GM11168 (cell line): Measurements from ENCODE around the gene CAMTA2.

ENCODE experiments used
- in situ Hi-C: fragments of 300-500 bp; cut with MboI; formaldehyde crosslinking; loops from one replicate; pipeline ENCODE4 v1.12.0; 2022; ENCODE audit warnings: low sequenced_read_pairs; ENCODE audit not compliant: unreplicated experiment

CAMTA2 gene

GRCh38 chr17:4971826-4972225 is 15.6 kb downstream of the CAMTA2 start:
- in situ Hi-C loops, result loop anchor here (10.0 kb wide), 1 partner anchor 93 kb away; no protein-coding TSS in a partner anchor

GRCh38 chr17:4970273-4970672 is 17.2 kb downstream of the CAMTA2 start:
- in situ Hi-C loops, result loop anchor here (10.0 kb wide), 1 partner anchor 95 kb away; no protein-coding TSS in a partner anchor

- in situ Hi-C loops, result loop anchor here (10.0 kb wide), 1 partner anchor 95 kb away; no protein-coding TSS in a partner anchor
Observed at GRCh38 chr17:4969551-4970173, 17.8 kb downstream of the CAMTA2 start.

DNA sequence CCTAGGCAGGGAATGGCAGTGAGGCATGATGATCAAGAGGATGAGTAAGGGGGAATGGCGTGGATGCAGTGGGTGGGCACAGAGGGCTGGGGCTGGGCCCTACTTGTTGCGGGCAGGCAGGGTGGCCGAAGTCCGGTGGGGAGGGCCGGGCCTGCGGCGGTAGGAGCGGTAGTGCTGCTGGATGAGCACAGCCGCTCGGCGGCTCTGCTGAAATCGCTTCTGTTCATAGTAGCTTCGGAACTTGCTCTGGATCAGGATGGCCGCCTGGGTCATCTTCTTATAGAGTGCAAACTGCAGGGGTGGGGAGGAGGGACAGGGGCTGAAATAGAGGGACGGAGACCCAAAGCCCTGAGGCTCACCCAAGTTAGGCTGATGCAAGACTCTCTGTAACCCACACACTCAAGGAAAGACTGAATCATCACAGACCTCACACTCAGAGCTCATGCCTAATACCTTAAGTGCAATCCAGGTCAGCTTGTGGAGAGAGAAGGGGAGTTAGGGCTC is 18.4 kb downstream of the CAMTA2 start:
- in situ Hi-C loops, result no loop called here

DNA sequence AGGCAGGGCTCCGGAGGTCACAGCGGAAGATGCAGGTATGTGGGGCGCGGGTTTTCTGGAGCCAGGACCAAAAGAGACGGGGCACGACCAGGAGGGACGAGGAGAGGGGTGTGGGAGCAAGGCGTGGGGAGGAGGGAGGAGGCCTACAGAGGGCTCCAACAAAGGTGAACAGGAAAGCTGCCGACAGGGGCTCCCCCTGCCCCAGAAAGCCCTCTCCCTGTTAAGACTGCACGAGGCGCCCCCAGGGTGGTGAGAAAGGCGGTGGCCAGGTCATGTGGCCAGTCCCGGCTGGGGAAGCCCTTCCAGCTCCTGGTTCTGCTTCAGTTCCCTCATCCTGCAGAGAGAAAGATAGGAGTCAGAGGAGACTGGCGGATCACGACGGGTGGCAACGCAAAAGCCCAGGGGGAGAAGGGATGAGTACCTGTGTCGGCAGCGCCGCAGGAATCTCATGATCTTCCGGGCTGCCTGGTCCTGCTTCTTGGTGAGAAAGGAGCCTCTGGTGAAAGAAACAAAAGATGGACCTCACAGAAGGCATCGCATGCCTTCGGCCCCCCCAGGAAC is 18.9 kb downstream of the CAMTA2 start:
- in situ Hi-C loops, result no loop called here

DNA sequence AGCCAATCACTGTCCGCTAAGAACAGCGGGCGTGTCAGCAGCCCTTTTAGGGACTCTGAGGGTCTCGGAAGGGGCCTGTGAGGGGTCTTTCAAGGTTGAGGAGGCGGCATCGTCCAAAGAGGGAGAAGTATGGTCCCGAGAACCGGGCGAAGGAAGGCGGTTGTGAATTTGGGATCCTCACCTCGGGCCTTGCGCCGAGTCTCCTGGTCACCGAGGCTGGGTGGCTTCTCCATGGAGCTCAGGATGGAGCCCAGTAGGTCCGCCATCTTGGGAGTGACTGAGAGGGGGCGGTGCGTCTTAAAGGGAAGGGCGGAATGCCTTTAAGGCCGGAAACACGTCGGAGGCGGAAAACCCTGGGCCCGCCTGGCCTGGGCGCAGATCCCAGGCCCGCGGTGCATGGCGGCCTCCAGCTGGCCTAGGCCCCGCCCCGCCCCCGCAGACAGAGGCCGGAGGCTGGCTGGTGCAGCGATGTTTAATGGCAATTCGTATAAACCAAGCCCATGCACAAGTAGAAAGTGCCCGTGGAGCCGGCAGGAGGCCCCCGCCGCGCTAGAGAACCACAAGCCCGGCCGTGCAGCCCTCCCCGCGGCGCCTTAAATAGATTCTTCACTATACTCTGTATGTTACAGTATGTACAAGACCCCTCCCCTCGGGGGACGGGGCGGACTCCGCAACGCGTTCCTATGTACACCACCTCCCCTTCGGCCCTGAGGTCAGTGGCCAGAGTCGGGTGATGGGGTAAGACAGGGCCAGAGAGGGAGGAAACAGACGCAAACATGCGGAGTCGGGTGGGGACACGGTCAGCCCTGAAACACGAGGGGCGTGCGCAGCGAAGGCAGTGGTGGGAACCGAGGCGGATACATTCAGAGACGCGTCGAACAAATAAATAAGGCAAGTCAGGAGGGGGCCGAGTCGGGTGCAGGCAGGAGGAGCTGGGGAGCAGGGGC is 19.7 kb downstream of the CAMTA2 start, which contains the start of gene SPAG7:
Gene SPAG7, minus strand, starts transcription at position 279 of the 947 bp plus-strand sequence. Its CDS starts 13 bp downstream, at position 266.
- in situ Hi-C loops, result no loop called here

DNA sequence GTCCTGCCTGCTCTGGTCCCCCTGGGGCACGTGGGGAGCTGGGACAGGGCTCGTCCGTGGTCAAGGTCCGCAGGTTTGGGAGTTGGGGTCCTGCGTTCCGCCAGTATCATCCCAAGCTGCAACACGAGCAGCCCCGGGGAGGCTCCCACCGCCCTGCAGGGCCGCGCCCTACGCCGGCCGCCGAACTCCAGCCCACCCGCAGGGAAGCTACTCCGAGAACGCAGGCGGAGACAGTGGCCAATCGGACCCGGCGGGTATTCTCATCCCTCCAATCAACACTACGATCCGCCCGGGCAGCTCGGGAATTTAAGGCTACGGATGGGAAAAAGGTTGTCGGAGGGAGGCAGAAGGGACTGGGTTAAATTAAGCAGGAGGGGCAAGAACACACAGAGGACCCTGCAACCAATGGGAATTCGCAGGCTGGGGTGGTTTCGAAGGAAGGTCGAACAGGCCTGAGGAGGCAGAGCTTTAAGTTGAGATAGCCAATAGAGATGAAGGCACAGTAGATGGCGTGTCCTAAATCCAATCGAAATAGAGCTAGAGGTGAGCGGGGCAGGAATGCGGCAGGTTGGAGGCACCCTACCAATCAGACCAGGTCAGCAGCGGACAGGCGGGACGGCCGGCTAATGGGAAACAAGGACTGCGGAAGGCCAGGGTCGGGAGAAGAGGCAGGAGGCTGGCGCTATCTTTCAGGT is 20.5 kb downstream of the CAMTA2 start:
- in situ Hi-C loops, result no loop called here

DNA sequence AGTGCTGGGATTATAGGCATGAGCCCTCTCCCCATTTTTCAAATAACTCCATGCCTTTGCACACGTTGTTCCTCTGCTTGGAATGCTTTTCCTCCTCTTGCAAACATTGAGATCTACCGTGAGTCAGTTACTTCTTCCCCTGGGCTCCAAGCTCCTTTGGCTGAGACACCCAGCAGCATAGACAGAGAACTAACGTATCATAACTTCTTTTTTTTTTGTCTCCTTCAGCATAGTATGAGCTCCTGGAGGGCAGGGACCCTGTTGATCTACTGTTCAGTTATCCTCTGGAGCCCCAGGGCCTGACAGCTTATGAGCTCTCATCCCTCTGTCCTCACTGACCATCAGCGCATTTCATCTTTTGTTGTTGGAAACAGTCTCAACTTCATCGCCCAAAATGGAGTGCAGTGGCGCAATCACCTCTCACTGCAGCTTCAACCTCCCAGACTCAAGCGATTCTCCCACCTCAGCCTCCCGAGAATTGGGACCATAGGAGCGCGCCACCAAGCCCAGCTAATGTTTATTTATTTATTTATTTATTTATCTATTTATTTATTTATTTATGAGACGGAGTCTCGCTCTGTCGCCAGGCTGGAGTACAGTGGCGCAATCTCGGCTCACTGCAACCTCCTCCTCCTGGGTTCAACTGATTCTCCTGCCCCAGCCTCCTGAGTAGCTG is 22.0 kb downstream of the CAMTA2 start:
- in situ Hi-C loops, result no loop called here

DNA sequence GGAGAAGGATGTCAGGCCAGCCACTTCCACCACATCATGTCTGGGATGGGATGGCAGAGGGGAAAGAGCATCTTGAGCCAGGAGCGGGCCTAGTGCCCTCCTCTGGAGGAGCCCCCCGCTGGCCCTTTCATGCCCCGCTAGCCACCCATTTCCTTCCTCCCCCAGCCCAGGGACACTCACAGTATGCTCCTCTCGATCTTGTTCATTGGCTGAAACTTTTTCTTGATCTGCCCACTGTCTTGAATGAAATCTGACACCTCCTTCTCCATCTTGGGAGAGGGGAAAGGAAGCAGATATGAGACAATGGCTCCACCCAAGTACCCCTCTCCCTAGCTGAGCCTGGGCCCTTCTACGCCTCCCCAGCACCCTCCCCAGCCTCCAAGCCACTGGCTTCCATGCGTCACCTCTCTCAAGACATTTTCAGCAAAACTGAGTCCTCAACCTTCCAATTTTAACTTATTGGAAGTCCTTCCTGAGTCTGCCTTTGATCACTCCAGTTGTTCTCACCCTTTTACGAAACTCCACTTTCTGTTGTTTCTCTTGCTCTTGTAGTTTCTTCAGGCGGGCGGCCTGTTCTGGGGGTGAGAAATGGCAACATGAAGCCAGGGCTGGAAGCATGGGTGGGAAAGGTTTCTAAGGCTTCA is 27.1 kb downstream of the CAMTA2 start:
- in situ Hi-C loops, result no loop called here

DNA sequence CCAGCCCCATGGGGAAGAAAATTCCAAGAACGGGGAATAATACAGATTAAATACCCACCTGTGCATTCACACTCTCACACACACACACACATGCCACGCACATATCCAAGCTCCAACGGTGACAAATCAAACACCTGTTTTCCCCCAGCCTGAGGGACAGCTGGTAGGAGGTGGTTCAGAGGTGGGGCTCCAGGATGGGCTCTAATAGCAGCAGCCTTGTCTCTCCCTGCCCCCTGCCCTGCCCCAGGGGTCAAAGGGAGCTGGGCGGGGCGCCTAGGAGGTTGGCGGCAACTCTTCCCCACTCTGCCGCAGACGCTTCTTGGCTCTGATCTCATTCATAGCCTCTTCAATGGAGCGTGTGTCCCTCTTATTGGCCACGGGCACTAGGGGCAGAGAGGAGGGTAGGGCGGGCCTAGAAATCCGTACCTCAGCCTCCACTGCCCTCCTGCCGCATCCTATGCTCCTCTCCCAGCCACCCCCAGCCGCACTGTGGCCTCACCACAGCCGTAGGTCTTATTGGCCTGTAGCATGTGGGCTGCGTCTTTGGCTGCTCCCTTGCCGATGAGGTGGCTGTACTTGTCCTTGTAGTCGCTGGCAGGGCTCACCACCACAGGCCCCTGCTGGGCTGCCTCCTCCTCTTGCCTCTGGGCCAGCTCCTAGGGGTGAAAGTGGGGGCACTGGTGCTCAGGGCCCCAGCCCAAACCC is 28.1 kb downstream of the CAMTA2 start:
- in situ Hi-C loops, result no loop called here

GRCh38 chr17:4958102-4958501 is 29.4 kb downstream of the CAMTA2 start:
- in situ Hi-C loops, result no loop called here

DNA sequence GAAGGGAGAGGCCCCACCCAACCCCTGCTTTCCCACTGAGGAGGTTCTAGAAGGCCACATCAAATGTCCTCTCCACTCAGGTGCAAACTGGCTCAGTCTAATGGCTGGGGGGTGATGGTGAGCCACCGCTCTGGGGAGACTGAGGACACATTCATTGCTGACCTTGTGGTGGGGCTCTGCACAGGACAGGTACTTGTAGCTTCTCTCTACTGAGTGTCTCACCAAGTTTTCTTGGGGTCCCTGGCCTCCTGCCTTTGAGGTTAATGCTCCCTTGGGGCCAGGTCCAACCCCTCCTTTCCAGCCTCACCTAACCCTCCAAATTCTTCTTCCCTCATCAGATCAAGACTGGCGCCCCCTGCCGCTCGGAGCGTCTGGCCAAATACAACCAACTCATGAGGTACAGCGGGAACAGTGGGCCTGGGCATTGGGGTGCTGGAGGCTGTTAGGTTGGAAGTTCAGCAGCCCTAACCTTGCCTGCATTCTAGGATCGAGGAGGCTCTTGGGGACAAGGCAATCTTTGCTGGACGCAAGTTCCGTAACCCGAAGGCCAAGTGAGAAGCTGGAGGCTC is 30.9 kb downstream of the CAMTA2 start:
- in situ Hi-C loops, result no loop called here

GRCh38 chr17:4955091-4955490 is 32.4 kb downstream of the CAMTA2 start:
- in situ Hi-C loops, result no loop called here

DNA sequence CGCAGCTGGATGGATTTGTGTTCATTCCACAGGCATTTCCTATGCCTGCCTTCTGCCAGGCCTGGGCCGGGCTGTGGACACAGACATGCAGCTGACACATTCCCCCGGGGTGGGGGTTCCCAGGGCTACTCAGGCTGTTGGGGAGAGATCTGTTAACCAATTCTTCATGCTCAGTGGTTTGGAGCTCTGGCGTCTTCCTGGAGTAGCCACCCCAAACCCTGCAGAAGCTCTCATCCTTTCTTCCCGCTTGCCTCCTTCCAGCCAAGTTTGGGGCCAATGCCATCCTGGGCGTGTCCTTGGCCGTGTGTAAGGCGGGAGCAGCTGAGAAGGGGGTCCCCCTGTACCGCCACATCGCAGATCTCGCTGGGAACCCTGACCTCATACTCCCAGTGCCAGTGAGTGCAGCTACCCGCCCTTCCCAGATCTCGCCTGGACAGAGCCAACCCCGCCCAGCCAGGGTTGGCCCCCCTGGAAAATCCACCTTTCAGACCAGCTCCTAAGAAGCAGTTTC is 34.0 kb downstream of the CAMTA2 start:
- in situ Hi-C loops, result no loop called here

DNA sequence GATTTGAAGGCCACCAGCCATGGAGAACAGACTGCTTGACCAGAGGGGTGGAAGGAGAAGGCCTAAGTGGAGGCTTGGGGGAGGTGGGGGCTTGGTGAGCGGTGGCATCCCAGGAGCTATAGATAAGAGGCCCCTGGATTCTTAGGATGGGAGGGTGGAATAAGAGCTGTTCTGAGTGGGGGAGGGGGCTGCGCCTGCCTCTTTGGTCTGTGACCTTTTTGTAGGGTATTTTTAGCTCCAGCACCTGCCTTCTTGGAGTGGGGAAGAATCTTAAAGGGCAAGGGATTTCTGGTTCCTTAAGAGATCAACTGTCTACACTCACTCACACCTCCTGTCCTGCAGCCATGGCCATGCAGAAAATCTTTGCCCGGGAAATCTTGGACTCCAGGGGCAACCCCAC is 36.0 kb downstream of the CAMTA2 start:
- in situ Hi-C loops, result no loop called here

- in situ Hi-C loops, result no loop called here
Observed at GRCh38 chr17:4950746-4951204, 36.7 kb downstream of the CAMTA2 start, which contains the start of gene ENO3. TSS of gene ENO3 (plus strand) at chr17:4951119. CDS start at chr17:4951830, 711 bp downstream.

GRCh38 chr17:4950075-4950745 is 37.3 kb downstream of the CAMTA2 start:
- in situ Hi-C loops, result no loop called here
